ENCODE data around the gene OSBPL2. TPM values are rescaled to one million over a fixed set of nuclear protein-coding genes. Genes with fewer than 3 reads are reported as not detected.

Gene OSBPL2
- total and polyA plus RNA-seq, 7 experiments from 2014 or later: 14.6 to 80.8 (median 58.3) TPM

DNA sequence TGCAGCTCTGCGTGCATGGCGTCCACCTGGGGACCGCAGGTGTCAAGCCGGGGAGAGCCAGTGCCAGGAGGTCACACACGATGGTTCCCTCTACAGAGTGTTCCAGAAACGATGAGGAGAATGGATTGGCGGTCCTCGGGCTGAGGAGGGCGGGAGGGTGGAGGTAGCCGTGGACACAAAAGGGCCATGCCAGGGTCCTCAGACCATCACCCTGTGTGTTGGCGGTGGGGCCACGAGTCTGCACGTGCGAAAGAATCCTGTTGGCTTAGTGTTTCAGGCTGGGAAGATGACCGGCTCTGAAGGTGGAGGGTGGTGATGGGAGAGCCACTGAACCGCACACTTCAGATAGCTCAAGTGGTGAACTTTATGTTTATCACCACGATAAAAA lies 31.9 kb upstream of the OSBPL2 start:
- no peak overlapping the region for H3K4me3 Mint-ChIP-seq
- Histone ChIP-seq H3K4me3 (ENCODE audit: low read length) (no peak overlapping the region), H3K27ac (ENCODE audit: low read depth, low read length) (no peak overlapping the region), H3K27me3 (ENCODE audit: control insufficient read depth in 2 of 2, insufficient read depth in 2 of 2, low read length in 2 of 2) (no peaks in the 10 kb centered on the region), H3K36me3 (ENCODE audit: control insufficient read depth in 2 of 3, insufficient read depth in 3 of 3, low read length in 3 of 3) (peaks cover 0 to 20% (median 0%) of the 10 kb centered on the region in 3 experiments), H3K9me3 (ENCODE audit: control insufficient read depth in 2 of 3, low read length in 3 of 3) (no peaks in the 10 kb centered on the region), H3K4me1 (ENCODE audit: control insufficient read depth in 2 of 2, insufficient read depth in 2 of 2, low read length in 2 of 2) (no peaks in the 10 kb centered on the region)
- DNase-seq: no peak
- ATAC-seq: no peak
- H3K27me3 Mint-ChIP-seq: no peaks in the 10 kb centered on the region
- no peaks in the 10 kb centered on the region for H3K9me3 Mint-ChIP-seq
- CTCF ChIA-PET: no interaction called here
- peaks cover 0 to 11% (median 5%) of the 10 kb centered on the region in 5 donors for H3K36me3 Mint-ChIP-seq
- H3K4me1 Mint-ChIP-seq: no peaks in the 10 kb centered on the region
- intact Hi-C loops (cut with micrococcal nuclease): no loop called here
- no peak overlapping the region for H3K27ac Mint-ChIP-seq
- POLR2A ChIA-PET: no interaction called here

DNA sequence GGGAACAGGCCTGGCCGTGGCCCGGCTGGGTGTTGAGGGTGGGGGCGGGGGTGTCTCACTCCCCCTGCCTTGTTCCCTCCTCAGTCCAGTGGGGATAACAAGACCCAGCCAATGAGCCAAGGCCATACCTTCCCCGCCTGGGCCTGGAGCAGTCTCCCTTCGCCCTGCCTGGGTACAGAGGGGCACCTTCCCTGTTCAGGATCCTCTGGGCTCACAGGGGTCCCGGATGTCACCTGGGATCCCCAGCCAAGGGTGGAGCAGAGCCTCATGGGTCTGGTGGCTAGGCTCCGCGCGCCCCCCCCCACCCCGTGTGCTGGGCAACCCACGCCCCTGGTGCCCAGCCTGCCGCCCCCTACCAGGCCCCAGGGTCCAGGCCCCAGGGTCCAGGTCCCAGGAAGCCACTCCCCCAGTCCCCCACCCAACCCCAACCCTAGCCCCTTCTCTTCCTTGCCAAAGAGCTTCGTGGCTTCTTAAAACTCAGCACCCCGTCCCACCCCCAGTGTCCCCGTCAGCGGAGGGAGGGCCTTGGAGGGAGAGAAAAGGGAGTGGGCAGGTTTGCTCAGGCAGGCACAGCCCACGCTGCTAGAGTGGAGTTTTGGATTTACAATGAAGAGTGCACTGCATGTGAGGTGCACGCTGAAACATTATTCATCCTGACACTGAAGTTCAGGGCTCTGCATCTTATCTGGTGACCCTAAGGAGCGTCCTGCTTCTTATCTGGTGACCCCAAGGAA lies 30.1 kb upstream of the OSBPL2 start:
- ChIA-PET CTCF (no interaction called here), POLR2A (no interaction called here)
- Mint-ChIP-seq H3K9me3 (no peaks in the 10 kb centered on the region), H3K4me3 (no peak overlapping the region), H3K27ac (no peak overlapping the region), H3K27me3 (peaks cover 0 to 4% (median 0%) of the 10 kb centered on the region in 5 donors), H3K4me1 (no peaks in the 10 kb centered on the region), H3K36me3 (peaks cover 0 to 5% (median 3%) of the 10 kb centered on the region in 5 donors)
- Histone ChIP-seq H3K4me3 (ENCODE audit: low read length) (no peak overlapping the region), H3K9me3 (ENCODE audit: control insufficient read depth in 2 of 3, low read length in 3 of 3) (no peaks in the 10 kb centered on the region), H3K4me1 (ENCODE audit: control insufficient read depth in 2 of 2, insufficient read depth in 2 of 2, low read length in 2 of 2) (no peaks in the 10 kb centered on the region), H3K27me3 (ENCODE audit: control insufficient read depth in 2 of 2, insufficient read depth in 2 of 2, low read length in 2 of 2) (no peaks in the 10 kb centered on the region), H3K27ac (ENCODE audit: low read depth, low read length) (no peak overlapping the region), H3K36me3 (ENCODE audit: control insufficient read depth in 2 of 3, insufficient read depth in 3 of 3, low read length in 3 of 3) (peaks cover 0 to 6% (median 0%) of the 10 kb centered on the region in 3 experiments)
- DNase-seq: no peak
- ATAC-seq: no peak
- intact Hi-C loops (cut with micrococcal nuclease): no loop called here

DNA sequence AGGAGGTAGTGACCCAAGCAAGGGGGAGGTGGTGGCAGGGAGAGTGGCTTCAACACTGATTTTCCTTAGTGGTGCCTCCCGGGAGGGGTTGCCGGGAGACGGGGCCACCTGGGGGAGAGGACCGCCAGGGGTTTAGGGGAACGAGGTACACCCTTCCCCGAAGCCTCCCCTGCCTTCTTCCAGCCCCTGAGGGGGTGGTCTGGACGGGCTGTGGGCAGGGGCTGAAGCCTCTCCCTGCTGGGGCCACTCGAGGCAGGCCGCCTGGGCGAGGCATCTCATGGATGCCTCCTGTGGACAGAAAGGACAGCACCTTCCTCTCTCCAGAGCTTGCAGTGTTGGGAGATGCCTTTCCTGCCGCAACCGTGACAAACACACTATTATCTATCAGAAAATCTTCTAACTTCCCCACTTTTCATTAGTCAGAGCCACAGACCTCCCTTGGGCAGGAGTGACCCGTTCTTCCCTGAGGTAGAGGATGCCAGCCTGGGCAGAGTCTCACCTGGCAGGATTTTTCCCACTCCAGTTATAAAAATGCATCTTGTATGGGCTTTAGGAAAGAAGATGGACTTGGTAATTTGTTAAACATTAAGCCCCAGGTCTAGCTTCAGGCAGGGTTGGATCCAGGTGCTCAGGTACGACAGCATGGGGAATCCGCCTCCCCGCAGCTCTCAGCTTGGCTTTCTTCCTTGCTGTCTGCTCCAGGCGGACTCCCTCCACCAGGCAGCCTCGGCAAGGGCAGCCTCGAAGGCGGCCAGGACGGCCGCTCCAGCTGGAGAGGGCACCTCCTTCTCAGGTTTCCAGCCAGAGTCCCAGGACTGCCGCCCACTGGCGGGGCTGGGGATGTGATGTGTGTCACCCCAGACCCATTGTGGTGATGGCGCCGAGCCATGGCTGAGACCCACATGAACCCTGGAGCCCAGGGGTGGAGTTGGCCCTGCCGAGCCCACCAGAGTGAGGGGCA lies 29.2 kb upstream of the OSBPL2 start:
- no peaks in the 10 kb centered on the region for H3K4me1 ChIP-seq (ENCODE audit: control insufficient read depth in 2 of 2, insufficient read depth in 2 of 2, low read length in 2 of 2)
- no peaks in the 10 kb centered on the region for H3K9me3 ChIP-seq (ENCODE audit: control insufficient read depth in 2 of 3, low read length in 3 of 3)
- H3K27me3 ChIP-seq (ENCODE audit: control insufficient read depth in 2 of 2, insufficient read depth in 2 of 2, low read length in 2 of 2): no peaks in the 10 kb centered on the region
- no peaks in the 10 kb centered on the region for H3K36me3 Mint-ChIP-seq
- H3K27me3 Mint-ChIP-seq: peaks cover 0 to 9% (median 0%) of the 10 kb centered on the region in 5 donors
- no peak overlapping the region for H3K27ac ChIP-seq (ENCODE audit: low read depth, low read length)
- no peak for ATAC-seq
- intact Hi-C loops (cut with micrococcal nuclease): no loop called here
- DNase-seq: no peak
- no peaks in the 10 kb centered on the region for H3K36me3 ChIP-seq (ENCODE audit: control insufficient read depth in 2 of 3, insufficient read depth in 3 of 3, low read length in 3 of 3)
- H3K9me3 Mint-ChIP-seq: no peaks in the 10 kb centered on the region
- H3K4me1 Mint-ChIP-seq: no peaks in the 10 kb centered on the region
- CTCF ChIA-PET: no interaction called here
- no peak overlapping the region for H3K27ac Mint-ChIP-seq
- H3K4me3 Mint-ChIP-seq: peak overlapping the region in 1 of 10 donors; percentile 43
- POLR2A ChIA-PET: no interaction called here
- no peak overlapping the region for H3K4me3 ChIP-seq (ENCODE audit: low read length)

DNA sequence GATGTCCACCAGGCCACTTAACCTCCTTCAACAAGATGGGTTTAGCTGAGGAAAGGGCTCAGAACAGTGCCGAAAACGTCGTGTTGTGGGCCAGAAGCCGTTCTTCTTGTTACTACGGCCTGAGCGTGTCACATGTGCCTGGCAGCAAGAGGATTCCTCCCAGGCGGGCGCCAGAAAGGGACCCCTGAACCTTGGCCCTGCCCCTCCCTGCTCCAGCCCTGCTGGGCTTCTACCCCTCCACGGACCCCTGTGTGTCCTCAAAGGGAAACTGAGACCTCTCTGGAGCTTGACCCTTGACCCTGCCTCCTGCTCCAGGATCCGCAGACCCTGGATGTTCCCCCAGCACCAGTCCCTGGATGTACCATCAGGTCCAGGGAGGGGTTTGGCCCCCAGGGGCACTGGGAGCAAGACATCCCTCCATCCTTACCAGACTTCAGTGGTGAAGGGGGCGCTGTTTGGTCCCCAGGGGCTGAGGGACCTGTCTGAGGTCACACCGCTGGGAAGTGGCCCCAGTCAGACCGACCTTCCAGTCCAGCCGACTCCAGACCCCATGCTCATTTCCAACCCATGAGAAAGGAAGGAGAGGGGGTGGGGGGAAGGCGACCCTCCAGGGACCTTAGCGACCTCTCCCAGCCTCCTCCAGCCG lies 28.3 kb upstream of the OSBPL2 start:
- peak overlapping the region in 1 of 10 donors; percentile 43 for H3K4me3 Mint-ChIP-seq
- intact Hi-C loops (cut with micrococcal nuclease): no loop called here
- no peaks in the 10 kb centered on the region for H3K4me1 ChIP-seq (ENCODE audit: control insufficient read depth in 2 of 2, insufficient read depth in 2 of 2, low read length in 2 of 2)
- no peak overlapping the region for H3K27ac ChIP-seq (ENCODE audit: low read depth, low read length)
- no peak for DNase-seq
- H3K36me3 ChIP-seq (ENCODE audit: control insufficient read depth in 2 of 3, insufficient read depth in 3 of 3, low read length in 3 of 3): no peaks in the 10 kb centered on the region
- ChIA-PET CTCF (no interaction called here), POLR2A (no interaction called here)
- H3K4me3 ChIP-seq (ENCODE audit: low read length): no peak overlapping the region
- no peak overlapping the region for H3K27ac Mint-ChIP-seq
- no peaks in the 10 kb centered on the region for H3K9me3 Mint-ChIP-seq
- no peak for ATAC-seq
- H3K9me3 ChIP-seq (ENCODE audit: control insufficient read depth in 2 of 3, low read length in 3 of 3): no peaks in the 10 kb centered on the region
- no peaks in the 10 kb centered on the region for H3K4me1 Mint-ChIP-seq
- H3K36me3 Mint-ChIP-seq: no peaks in the 10 kb centered on the region
- H3K27me3 ChIP-seq (ENCODE audit: control insufficient read depth in 2 of 2, insufficient read depth in 2 of 2, low read length in 2 of 2): no peaks in the 10 kb centered on the region
- H3K27me3 Mint-ChIP-seq: peaks cover 0 to 17% (median 6%) of the 10 kb centered on the region in 5 donors

DNA sequence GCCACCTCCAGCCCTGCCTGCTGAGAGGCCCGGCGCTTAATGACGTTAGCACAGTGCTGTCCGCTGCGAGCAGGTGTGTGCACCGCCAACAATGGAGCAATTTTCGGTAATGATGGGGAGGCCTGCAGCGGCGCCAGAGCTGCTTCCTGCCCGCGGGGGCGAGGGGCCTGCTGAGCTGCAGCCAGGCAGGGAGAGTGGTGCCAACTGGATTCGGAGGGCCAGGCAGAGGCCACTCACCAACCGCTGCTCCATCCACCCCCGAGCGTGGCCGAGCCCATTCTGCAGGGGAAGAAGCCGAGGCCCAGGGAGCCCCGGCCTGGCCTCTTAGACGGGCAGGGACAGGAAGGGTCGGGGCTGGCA lies 27.8 kb upstream of the OSBPL2 start:
- H3K27ac ChIP-seq (ENCODE audit: low read depth, low read length): no peak overlapping the region
- H3K27me3 ChIP-seq (ENCODE audit: control insufficient read depth in 2 of 2, insufficient read depth in 2 of 2, low read length in 2 of 2): no peaks in the 10 kb centered on the region
- POLR2A ChIA-PET: no interaction called here
- H3K36me3 ChIP-seq (ENCODE audit: control insufficient read depth in 2 of 3, insufficient read depth in 3 of 3, low read length in 3 of 3): no peaks in the 10 kb centered on the region
- DNase-seq (no peak), ATAC-seq (no peak)
- H3K4me1 ChIP-seq (ENCODE audit: control insufficient read depth in 2 of 2, insufficient read depth in 2 of 2, low read length in 2 of 2): no peaks in the 10 kb centered on the region
- no peak overlapping the region for H3K4me3 ChIP-seq (ENCODE audit: low read length)
- Mint-ChIP-seq H3K4me1 (no peaks in the 10 kb centered on the region), H3K9me3 (no peaks in the 10 kb centered on the region), H3K4me3 (no peak overlapping the region), H3K27me3 (peaks cover 0 to 22% (median 11%) of the 10 kb centered on the region in 5 donors), H3K27ac (no peak overlapping the region), H3K36me3 (no peaks in the 10 kb centered on the region)
- H3K9me3 ChIP-seq (ENCODE audit: control insufficient read depth in 2 of 3, low read length in 3 of 3): no peaks in the 10 kb centered on the region
- intact Hi-C loops (cut with micrococcal nuclease): no loop called here
- CTCF ChIA-PET: no interaction called here

DNA sequence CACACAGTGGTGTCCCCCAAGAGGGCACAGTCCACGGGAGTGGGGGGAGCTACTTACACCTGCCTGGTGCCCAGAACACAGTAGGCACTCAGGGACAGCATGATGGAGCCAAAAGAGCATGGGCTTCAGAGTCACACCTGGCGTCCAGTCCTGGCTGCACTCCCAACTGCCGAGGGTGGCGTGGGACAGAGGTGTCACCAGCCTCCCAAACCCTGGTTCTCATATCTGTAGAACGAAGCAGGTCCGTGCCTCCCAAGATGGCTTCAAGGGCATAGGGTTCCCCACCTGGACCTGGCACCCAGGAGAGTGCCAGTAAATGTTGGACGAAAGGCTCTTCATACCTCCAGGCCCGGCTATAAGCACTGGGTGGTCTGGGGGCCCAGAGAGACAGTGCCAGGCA lies 27.1 kb upstream of the OSBPL2 start:
- H3K27ac Mint-ChIP-seq: no peak overlapping the region
- intact Hi-C loops (cut with micrococcal nuclease): no loop called here
- Histone ChIP-seq H3K4me1 (ENCODE audit: control insufficient read depth in 2 of 2, insufficient read depth in 2 of 2, low read length in 2 of 2) (no peaks in the 10 kb centered on the region), H3K36me3 (ENCODE audit: control insufficient read depth in 2 of 3, insufficient read depth in 3 of 3, low read length in 3 of 3) (no peaks in the 10 kb centered on the region), H3K9me3 (ENCODE audit: control insufficient read depth in 2 of 3, low read length in 3 of 3) (no peaks in the 10 kb centered on the region), H3K27me3 (ENCODE audit: control insufficient read depth in 2 of 2, insufficient read depth in 2 of 2, low read length in 2 of 2) (no peaks in the 10 kb centered on the region), H3K27ac (ENCODE audit: low read depth, low read length) (no peak overlapping the region), H3K4me3 (ENCODE audit: low read length) (no peak overlapping the region)
- no peak for DNase-seq
- no peak overlapping the region for H3K4me3 Mint-ChIP-seq
- CTCF ChIA-PET: no interaction called here
- H3K27me3 Mint-ChIP-seq: peaks cover 0 to 22% (median 11%) of the 10 kb centered on the region in 5 donors
- POLR2A ChIA-PET: no interaction called here
- H3K9me3 Mint-ChIP-seq: no peaks in the 10 kb centered on the region
- no peaks in the 10 kb centered on the region for H3K4me1 Mint-ChIP-seq
- no peak for ATAC-seq
- H3K36me3 Mint-ChIP-seq: no peaks in the 10 kb centered on the region
